H1 (cell line): ENCODE measurements around the gene LINC01488. TPM values are rescaled to one million over a fixed set of nuclear protein-coding genes. Genes with fewer than 3 reads are reported as not detected.

Source experiments
- ASH2L ChIP-seq: fragments of 200-600, 300-600 bp; sonication (generic); IDR thresholded peaks from one replicate; pipeline ENCODE4 v1.7.1; 2017; ENCODE audit warnings: low read length
- CHD2 ChIP-seq: IDR thresholded peaks from 2 replicates; pipeline ENCODE4 v1.6.1; 2012; ENCODE audit warnings: low read length, improper control_type of control experiment
- CTBP2 ChIP-seq: IDR thresholded peaks from 2 replicates; pipeline ENCODE4 v1.7.0; 2011; ENCODE audit warnings: borderline replicate concordance, mild to moderate bottlenecking, moderate library complexity, mixed read lengths, low read length; ENCODE audit not compliant: insufficient read depth, insufficient read length
- NRF1 ChIP-seq: IDR thresholded peaks from 2 replicates; pipeline ENCODE4 v1.6.1; 2011; ENCODE audit warnings: mild to moderate bottlenecking, low read depth, low read length, improper control_type of control experiment
- PHF8 ChIP-seq: fragments of 200-600 bp; sonication (generic); conservative IDR thresholded peaks from 2 replicates; pipeline ENCODE4 v1.7.1; 2012; ENCODE audit warnings: low read depth, mild to moderate bottlenecking, inconsistent platforms, low read length, moderate library complexity
- RXRA ChIP-seq: IDR thresholded peaks from 2 replicates; pipeline ENCODE4 v1.6.1; 2011; ENCODE audit warnings: low read depth, mild to moderate bottlenecking, low read length, moderate library complexity; ENCODE audit not compliant: insufficient read depth
- TBP ChIP-seq: IDR thresholded peaks from 2 replicates; pipeline ENCODE4 v1.6.1; 2011; ENCODE audit warnings: low read depth, low read length, improper control_type of control experiment
- TEAD4 ChIP-seq: IDR thresholded peaks from 2 replicates; pipeline ENCODE4 v1.6.1; 2012; ENCODE audit warnings: low read depth, low read length, inconsistent platforms, mixed read lengths
- polyA plus RNA-seq, 7 experiments: library from polyadenylated mRNA; depleted of rRNA in 3 of 7; stranded (reverse) in 5 of 7; unstranded in 2 of 7; fragments of >200 nt in 5 of 7; fragments of 200-250 nt in 2 of 7; gene quantifications; 1 replicate in 5 of 7; 2 replicates in 1 of 7; 4 replicates in 1 of 7; pipeline versions ENCODE4 v1.2.1 to v1.2.3, GENCODE V29; 2011 to 2013; ENCODE audit warnings: missing spikeins in 2 of 7, mixed read lengths in 2 of 7
- total RNA-seq: library from RNA; stranded (reverse); fragmentation: NEBNext Ultra II Directional; extraction: Animal tissue kit (Norgen Biotek cat#: 25700); gene quantifications from 2 replicates; pipeline ENCODE4 v1.2.1, GENCODE V29; 2021
- TF ChIP-seq, protein P1 (sequence below), 3 experiments: IDR thresholded peaks; 1 replicate in 2 of 3; 2 replicates in 1 of 3; pipeline versions ENCODE4 v1.5.1 to v1.6.1; 2011; ENCODE audit warnings: low read length in 3 of 3, mild to moderate bottlenecking in 3 of 3, inconsistent platforms in 2 of 3, low read depth in 1 of 3, moderate library complexity in 1 of 3; ENCODE audit not compliant: insufficient read depth in 1 of 3; ENCODE audit errors: control extremely low read depth in 1 of 3

Gene LINC01488
- total and polyA plus RNA-seq, 2 of the 8 experiments (the other 6 are each of a cell fraction or from before 2014, with no cell fraction given) = not detected

DNA sequence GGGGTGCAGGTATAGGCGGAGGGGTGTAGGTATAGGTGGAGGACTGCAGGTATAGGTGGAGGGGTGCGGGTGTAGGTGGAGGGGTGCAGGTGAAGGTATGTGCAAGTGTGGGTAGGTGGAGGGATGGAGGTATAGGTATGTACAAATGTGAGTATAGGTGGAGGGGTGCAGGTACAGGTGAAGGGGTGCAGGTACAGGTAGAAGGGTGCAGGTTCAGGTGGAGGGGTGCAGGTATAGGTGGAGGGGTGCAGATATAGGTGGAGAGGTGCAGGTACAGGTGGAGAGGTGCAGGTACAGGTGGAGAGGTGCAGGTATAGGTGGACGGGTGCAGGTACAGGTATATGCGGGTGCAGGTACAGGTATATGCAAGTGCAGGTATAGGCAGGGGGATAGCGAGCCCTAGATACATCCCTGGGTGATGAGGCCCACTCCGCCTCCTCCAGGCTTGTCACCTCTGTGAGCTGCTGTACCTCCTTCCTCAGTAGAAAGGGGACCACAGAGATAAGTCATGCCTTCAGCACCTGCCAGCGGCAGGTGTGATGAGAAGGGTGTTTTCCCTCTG, 17.2 kb downstream of the LINC01488 start (continued):
- TF ChIP-seq, protein P1, sequence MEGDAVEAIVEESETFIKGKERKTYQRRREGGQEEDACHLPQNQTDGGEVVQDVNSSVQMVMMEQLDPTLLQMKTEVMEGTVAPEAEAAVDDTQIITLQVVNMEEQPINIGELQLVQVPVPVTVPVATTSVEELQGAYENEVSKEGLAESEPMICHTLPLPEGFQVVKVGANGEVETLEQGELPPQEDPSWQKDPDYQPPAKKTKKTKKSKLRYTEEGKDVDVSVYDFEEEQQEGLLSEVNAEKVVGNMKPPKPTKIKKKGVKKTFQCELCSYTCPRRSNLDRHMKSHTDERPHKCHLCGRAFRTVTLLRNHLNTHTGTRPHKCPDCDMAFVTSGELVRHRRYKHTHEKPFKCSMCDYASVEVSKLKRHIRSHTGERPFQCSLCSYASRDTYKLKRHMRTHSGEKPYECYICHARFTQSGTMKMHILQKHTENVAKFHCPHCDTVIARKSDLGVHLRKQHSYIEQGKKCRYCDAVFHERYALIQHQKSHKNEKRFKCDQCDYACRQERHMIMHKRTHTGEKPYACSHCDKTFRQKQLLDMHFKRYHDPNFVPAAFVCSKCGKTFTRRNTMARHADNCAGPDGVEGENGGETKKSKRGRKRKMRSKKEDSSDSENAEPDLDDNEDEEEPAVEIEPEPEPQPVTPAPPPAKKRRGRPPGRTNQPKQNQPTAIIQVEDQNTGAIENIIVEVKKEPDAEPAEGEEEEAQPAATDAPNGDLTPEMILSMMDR (IDR thresholded peaks at IDR 0.05; ENCODE audit: control extremely low read depth in 1 of 3, insufficient read depth in 1 of 3, low read depth in 1 of 3, low read length in 3 of 3) = no peak
- TF ChIP-seq PHF8 = no peak
- no peak for TF ChIP-seq NRF1
- no peak for TF ChIP-seq CTBP2
- TF ChIP-seq ASH2L = no peak
- TF ChIP-seq CHD2 = no peak
- TF ChIP-seq RXRA = no peak
- TF ChIP-seq TBP = no peak
- no peak for TF ChIP-seq TEAD4
- TF ChIP-seq, all 59 proteins: peak for 0
